Heart right ventricle (tissue), 16 donors: Measurements from ENCODE around the gene HNRNPD. TPM values are rescaled to one million over a fixed set of nuclear protein-coding genes. Genes with fewer than 3 reads are reported as not detected.
"Not testable (repeated sequence)": the region's sequence is repeated elsewhere in the genome, so short reads cannot be mapped to it uniquely, and the experiment has no call there.

Experiments used
- ATAC-seq, 8 donors: fragments of 200-7000 bp; cut with Tn5 transposase; one replicate each; pipeline ENCODE4 v1.9.1; 2020; ENCODE audit warnings: mild to moderate bottlenecking in 8 of 8, moderate library complexity in 8 of 8, moderate number of reproducible peaks in 1 of 8
- DNase-seq, 2 donors: peaks; one replicate each; pipeline ENCODE4 v3.0.0-alpha.2; 2020
- H3K27ac ChIP-seq, 10 donors: fragments of 200-600 bp; sonication (generic) in 2 of 10; one replicate each; pipeline versions ENCODE4 v1.5.0 to v1.8.0; 2020 to 2022; ENCODE audit warnings: mild to moderate bottlenecking in 3 of 10
- H3K27me3 ChIP-seq, 7 donors: fragments of 200-600 bp; one replicate each; pipeline ENCODE4 v1.8.0; 2021 to 2022; ENCODE audit warnings: mild to moderate bottlenecking in 2 of 7
- H3K36me3 ChIP-seq, 9 donors: fragments of 200-600 bp; sonication (generic) in 1 of 9; one replicate each; pipeline versions ENCODE4 v1.5.0 to v1.8.0; 2020 to 2022; ENCODE audit warnings: mild to moderate bottlenecking in 2 of 9
- H3K4me1 ChIP-seq, 9 donors: fragments of 200-600 bp; sonication (generic) in 1 of 9; one replicate each; pipeline versions ENCODE4 v1.5.0 to v1.8.0; 2020 to 2022; ENCODE audit warnings: mild to moderate bottlenecking in 4 of 9
- H3K4me3 ChIP-seq, 10 donors: fragments of 200-600 bp; sonication (generic) in 2 of 10; one replicate each; pipeline versions ENCODE4 v1.5.0 to v1.8.0; 2020 to 2022; ENCODE audit warnings: mild to moderate bottlenecking in 7 of 10, moderate library complexity in 2 of 10
- H3K9me3 ChIP-seq, 11 donors: fragments of 200-600 bp in 10 of 11; sonication (generic) in 2 of 11; one replicate each; pipeline versions ENCODE4 v1.5.0 to v1.8.0; 2013 to 2022; ENCODE audit warnings: mild to moderate bottlenecking in 2 of 11, control low read depth in 1 of 11, moderate library complexity in 1 of 11
- WGBS, 2 donors: extraction: QIAGEN DNeasy Blood & Tissue Kit; methylation state at CpG; one replicate each; pipeline ENCODE4 v1.1.7; 2013; ENCODE audit warnings: inconsistent platforms in 1 of 2; 5-methylcytosine and 5-hydroxymethylcytosine counted together
- intact Hi-C, 10 donors: fragments of 100-400 bp; cut with DNase I; formaldehyde crosslinking; loops; one replicate each; pipeline versions ENCODE4 v1.11.1 to v1.14.2; 2022
- polyA plus RNA-seq, 2 donors: library from polyadenylated mRNA; stranded (reverse); fragments of 200-250 nt; gene quantifications; one replicate each; pipeline ENCODE4 v1.2.3, GENCODE V29; 2013
- total RNA-seq, 10 donors: library from RNA; stranded (reverse); fragmentation: NEBNext Ultra II Directional in 3 of 10; extraction: Animal tissue kit (Norgen Biotek cat#: 25700) in 3 of 10; gene quantifications; one replicate each; pipeline versions ENCODE4 v1.2.1 to v1.2.4, GENCODE V29; 2021 to 2023
- TF ChIP-seq, protein P1 (sequence below), 9 donors: fragments of 200-600 bp; sonication (generic) in 2 of 9; IDR thresholded peaks; one replicate each; pipeline versions ENCODE4 v1.5.0 to v1.8.0; 2021 to 2022; ENCODE audit warnings: antibody characterized with exemption in 9 of 9, mild to moderate bottlenecking in 5 of 9, moderate library complexity in 1 of 9
- donor health status: Arrhythmogenic right ventricular cardiomyopathy.
- donor health status: ischemic (EF 13 %, LVEDD 7.1; RV severe dilation, severe dysfunction).
- donor health status: healthy with polysubstance abuse.
- donor health status: DM: no; HTN: yes; CAD: no.
- donor health status: DM: no; HTN: no; CAD: no.
- donor health status: ischemic (EF 25% LVEDD 6.9; RV normal size, moderate dysfunction).
- donor health status: ischemic (EF 25% LVEDD 5.7; RV mildly dilated, moderate dysfunction).
- donor health status: healthy.
- donor health status: DM: yes; HTN: yes; CAD: no.
- donor health status: Ischemic cardiomyopathy.
- donor health status: ischemic (EF 35%, LVEDD 5.7; RV mildly dilated, moderate dysfunction).
- donor health status: nonischemic (EF 11% LVEDD 7.7; RV severe dilation, severe dysfunction).
- donor health status: DM: yes; HTN: yes; CAD: no.
- donor health status: PGD.
- donor health status: ischemic (EF 29% LVEDD 5.4; RV normal size, mild dysfunction).
- donor health status: nonischemic (EF 23%, LVEDD 6.1; RV moderate dilation, normal function).

Gene HNRNPD
- total and polyA plus RNA-seq, 12 donors: 102 to 144 (median 122) TPM

DNA sequence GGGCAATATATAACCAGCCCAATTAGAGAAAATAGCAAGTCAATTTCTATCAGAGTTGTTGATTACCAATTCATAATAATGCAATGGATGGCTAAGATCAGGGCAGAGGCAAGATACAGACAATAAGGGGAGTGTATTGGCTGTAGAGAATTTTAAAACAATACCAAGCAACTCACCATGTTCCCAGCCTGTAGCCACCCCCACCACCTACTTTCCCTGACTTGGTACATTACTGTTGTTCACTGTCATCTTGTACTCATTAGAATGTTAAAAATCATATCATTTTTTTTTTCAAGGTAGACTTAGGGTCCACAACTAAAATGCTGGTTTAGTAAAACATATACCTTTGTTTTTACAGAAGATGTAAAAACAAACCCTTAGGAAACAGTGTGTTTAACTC, 27.7 kb downstream of the HNRNPD start:
- intact Hi-C loops: no loop called here
- Histone ChIP-seq H3K27ac (no peak overlapping the region), H3K27me3 (no peaks in the 10 kb centered on the region), H3K4me3 (no peak overlapping the region), H3K36me3 (peaks cover 0 to 42% (median under 1%) of the 10 kb centered on the region in 9 donors), H3K4me1 (no peaks in the 10 kb centered on the region), H3K9me3 (no peaks in the 10 kb centered on the region)
- DNase-seq (no peak), ATAC-seq (no peak)
- TF ChIP-seq, protein P1, sequence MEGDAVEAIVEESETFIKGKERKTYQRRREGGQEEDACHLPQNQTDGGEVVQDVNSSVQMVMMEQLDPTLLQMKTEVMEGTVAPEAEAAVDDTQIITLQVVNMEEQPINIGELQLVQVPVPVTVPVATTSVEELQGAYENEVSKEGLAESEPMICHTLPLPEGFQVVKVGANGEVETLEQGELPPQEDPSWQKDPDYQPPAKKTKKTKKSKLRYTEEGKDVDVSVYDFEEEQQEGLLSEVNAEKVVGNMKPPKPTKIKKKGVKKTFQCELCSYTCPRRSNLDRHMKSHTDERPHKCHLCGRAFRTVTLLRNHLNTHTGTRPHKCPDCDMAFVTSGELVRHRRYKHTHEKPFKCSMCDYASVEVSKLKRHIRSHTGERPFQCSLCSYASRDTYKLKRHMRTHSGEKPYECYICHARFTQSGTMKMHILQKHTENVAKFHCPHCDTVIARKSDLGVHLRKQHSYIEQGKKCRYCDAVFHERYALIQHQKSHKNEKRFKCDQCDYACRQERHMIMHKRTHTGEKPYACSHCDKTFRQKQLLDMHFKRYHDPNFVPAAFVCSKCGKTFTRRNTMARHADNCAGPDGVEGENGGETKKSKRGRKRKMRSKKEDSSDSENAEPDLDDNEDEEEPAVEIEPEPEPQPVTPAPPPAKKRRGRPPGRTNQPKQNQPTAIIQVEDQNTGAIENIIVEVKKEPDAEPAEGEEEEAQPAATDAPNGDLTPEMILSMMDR (IDR thresholded peaks at IDR 0.05): no peak

DNA sequence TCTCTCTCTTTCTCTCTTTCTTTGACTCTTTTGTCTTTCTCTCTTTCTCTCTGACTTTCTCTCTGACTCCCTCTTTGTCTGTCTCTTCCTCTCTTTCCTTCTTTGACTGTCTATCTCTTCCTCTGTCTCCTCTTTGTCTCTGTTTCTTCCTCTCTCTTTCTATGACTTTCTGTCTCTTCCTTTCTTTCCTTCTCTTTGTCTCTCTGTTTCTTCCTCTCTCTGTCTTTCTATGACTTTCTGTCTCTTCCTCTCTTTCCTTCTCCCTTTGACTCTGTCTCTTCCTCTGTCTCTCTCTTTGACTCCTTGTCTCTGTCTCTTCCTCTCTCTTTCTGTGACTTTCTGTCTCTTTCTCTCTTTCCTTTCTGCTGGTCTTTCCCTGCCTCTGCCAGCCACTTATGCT, 38.7 kb downstream of the HNRNPD start:
- DNase-seq: no peak
- intact Hi-C loops: no loop called here
- TF ChIP-seq, protein P1 (IDR thresholded peaks at IDR 0.05): no peak
- H3K36me3 ChIP-seq: no peaks in the 10 kb centered on the region
- H3K4me1 ChIP-seq: no peaks in the 10 kb centered on the region
- H3K4me3 ChIP-seq: no peak overlapping the region
- H3K27ac ChIP-seq: no peak overlapping the region
- no peak for ATAC-seq
- H3K27me3 ChIP-seq: no peaks in the 10 kb centered on the region
- peaks cover 0 to 22% (median 0%) of the 10 kb centered on the region in 11 donors for H3K9me3 ChIP-seq

DNA sequence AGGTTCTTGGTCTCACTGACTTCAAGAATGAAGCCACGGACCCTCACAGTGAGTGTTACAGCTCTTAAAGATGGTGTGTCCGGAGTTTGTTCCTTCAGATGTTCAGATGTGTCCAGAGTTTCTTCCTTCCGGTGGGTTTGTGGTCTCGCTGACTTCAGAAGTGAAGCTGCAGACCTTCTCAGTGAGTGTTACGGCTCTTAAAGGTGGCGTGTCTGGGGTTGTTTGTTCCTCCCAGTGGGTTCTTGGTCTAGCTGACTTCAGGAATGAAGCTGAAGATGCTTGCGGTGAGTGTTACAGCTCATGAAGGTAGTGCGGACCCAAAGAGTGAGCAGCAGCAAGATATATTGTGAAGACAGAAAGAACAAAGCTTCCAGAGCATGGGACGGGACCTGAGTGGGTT, 40.1 kb downstream of the HNRNPD start:
- H3K4me3 ChIP-seq, ATAC-seq, H3K4me1 ChIP-seq, DNase-seq, H3K36me3 ChIP-seq, H3K27me3 ChIP-seq, H3K27ac ChIP-seq, intact Hi-C loops: not testable (repeated sequence)
- H3K9me3 ChIP-seq: peaks cover 0 to 20% (median 0%) of the 10 kb centered on the region in 11 donors
- WGBS, 2 donors: 95 to 96% methylated on average over 9 of the region's 9 CpGs

DNA sequence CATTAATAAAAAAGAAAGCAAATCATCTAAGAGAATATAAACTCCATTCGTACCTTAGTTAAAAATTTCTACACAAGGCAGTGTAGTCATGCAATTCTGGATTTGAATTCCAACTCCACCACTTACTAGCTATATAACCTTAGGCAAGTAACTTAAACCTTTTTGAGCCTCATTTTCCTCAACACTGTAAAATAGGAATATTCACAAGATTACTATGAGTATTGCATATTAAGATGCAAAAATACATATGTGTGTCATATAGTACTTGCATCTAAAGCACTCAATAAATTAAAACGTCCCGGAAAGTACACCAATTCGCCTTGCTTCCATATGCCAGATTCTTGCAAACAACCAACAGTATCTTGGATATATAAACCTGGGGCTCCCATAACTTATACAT, 42.0 kb downstream of the HNRNPD start:
- Histone ChIP-seq H3K27me3 (no peaks in the 10 kb centered on the region), H3K4me1 (no peaks in the 10 kb centered on the region), H3K36me3 (no peaks in the 10 kb centered on the region), H3K4me3 (no peak overlapping the region), H3K27ac (no peak overlapping the region), H3K9me3 (peaks cover 0 to 13% (median 0%) of the 10 kb centered on the region in 11 donors)
- ATAC-seq (no peak), DNase-seq (no peak)
- intact Hi-C loops: no loop called here
- WGBS, 2 donors: 75 to 94% methylated on average over 4 of the region's 4 CpGs
- TF ChIP-seq, protein P1 (IDR thresholded peaks at IDR 0.05): no peak

DNA sequence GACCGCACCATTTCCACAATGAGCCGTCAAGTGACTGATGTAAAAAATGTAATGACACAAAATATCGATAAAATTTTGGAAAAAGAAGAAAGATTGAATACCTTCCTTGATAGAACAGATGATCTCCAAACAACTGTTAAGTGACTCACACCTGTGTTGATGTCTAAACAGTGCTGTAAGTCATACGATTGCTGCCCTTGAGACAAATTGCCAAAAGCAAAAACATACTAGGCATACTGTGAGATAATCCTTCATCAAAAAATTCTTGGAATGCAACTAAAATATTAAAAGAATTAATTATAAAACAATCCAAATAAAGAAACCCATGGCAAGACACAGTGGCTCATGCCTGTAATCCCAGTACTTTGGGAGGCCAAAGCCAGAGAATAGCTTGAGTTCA, 53.4 kb downstream of the HNRNPD start:
- Histone ChIP-seq H3K4me1 (no peaks in the 10 kb centered on the region), H3K4me3 (no peak overlapping the region), H3K9me3 (peaks cover 0 to 10% (median 0%) of the 10 kb centered on the region in 11 donors), H3K27me3 (no peaks in the 10 kb centered on the region), H3K27ac (no peak overlapping the region), H3K36me3 (no peaks in the 10 kb centered on the region)
- intact Hi-C loops: no loop called here
- no peak for DNase-seq
- TF ChIP-seq, protein P1 (IDR thresholded peaks at IDR 0.05): no peak
- ATAC-seq: no peak
- WGBS, 2 donors: 92% methylated on average over 4 of the region's 4 CpGs

DNA sequence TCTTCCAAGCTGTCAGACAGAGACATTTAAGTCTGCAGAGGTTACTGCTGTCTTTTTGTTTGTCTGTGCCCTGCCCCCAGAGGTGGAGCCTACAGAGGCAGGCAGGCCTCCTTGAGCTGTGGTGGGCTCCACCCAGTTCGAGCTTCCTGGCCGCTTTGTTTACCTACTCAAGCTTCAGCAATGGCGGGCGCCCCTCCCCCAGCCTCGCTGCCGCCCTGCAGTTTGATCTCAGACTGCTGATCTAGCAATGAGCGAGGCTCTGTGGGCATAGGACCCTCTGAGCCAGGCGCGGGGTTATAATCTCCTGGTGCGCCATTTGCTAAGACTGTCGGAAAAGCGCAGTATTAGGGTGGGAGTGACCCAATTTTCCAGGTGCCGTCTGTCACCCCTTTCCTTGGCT, 70.7 kb downstream of the HNRNPD start:
- H3K27ac ChIP-seq, H3K4me3 ChIP-seq, H3K4me1 ChIP-seq, H3K27me3 ChIP-seq, ATAC-seq, intact Hi-C loops, H3K36me3 ChIP-seq, DNase-seq: not testable (repeated sequence)
- H3K9me3 ChIP-seq: peaks cover 0 to 18% (median 0%) of the 10 kb centered on the region in 11 donors
- 88 to 89% methylated on average over 11 to 13 of the region's 13 CpGs for WGBS, 2 donors
